Measurements from ENCODE around the gene MYT1. TPM values are rescaled to one million over a fixed set of nuclear protein-coding genes. Genes with fewer than 3 reads are reported as not detected.

MYT1 gene
- total and polyA plus RNA-seq, 2 of the 8 experiments (the other 6 are each of a cell fraction or from before 2014, with no cell fraction given) = 0.63 to 2.0 TPM

DNA sequence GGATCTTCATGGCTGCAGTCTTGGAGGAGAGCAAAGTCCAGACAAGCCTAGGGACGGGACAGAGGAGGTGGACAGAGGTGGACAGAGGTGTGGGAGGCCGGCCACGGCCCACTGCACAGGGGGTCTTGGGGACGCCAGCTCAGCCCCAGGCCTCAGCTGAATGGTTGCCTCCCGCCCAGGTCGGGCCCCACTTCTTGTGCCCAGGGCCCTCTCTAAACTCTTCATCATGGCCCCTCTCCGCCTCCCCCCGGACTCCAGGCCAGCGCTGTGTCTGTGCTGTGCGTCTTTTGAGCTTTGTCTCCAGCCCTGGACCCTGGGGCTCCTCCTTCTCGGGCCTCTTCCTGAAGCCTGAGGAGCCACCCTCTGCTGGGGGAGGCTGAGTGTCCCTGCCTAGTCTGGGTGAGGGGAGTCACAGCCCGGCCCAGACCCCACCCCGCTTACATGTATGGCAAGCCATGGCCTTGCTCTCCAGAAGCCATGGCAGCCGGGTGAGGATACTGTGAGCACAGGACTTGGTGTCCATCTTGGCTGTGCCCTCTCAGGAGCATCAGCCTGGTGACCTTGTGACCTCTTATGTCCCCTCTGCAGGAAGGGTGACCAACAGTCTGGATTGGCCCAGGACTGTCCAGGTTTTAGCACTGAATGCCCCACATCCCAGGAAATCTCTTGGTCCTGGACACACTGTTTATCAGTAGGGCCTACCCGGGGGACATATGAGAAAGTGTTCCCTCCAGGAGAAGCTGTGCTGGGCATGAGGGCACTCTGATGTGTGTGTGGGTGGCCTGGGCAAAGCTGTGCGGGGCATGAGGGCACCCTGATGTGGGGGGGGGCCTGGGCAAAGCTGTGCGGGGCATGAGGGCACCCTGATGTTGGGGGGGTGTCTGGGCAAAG, 47.5 kb upstream of the MYT1 start:
- Histone ChIP-seq H3K9me3 (ENCODE audit: insufficient read depth in 2 of 2, low read depth in 1 of 2, low read length in 1 of 2) (no peaks in the 10 kb centered on the region), H2BK20ac (ENCODE audit: low read length) (no peak overlapping the region), H2AFZ (ENCODE audit: low read length) (no peak overlapping the region), H4K20me1 (replicated peaks in 1 of 2; ENCODE audit: control insufficient read depth in 1 of 2, insufficient read depth in 2 of 2, low read length in 2 of 2) (no peaks in the 10 kb centered on the region), H3K56ac (replicated peaks; ENCODE audit: insufficient read length, low read depth, low read length) (no peak overlapping the region), H3K4ac (replicated peaks; ENCODE audit: insufficient read length, low read depth, low read length) (no peak overlapping the region), H3K4me2 (ENCODE audit: insufficient read depth in 1 of 2, low read depth in 2 of 2, low read length in 2 of 2) (no peak overlapping the region), H3K23me2 (ENCODE audit: low read depth, low read length) (no peaks in the 10 kb centered on the region), H3K9ac (replicated peaks in 1 of 4; ENCODE audit: extremely low read depth in 1 of 4, low read depth in 3 of 4, low read length in 3 of 4) (no peak overlapping the region), H2BK5ac (ENCODE audit: low read depth, low read length) (no peak overlapping the region), H3K18ac (ENCODE audit: extremely low read depth, low read length) (no peak overlapping the region), H3K79me1 (ENCODE audit: low read depth, low read length) (no peaks in the 10 kb centered on the region), H3K36me3 (ENCODE audit: control insufficient read depth in 2 of 4, insufficient read depth in 4 of 4, low read length in 3 of 4) (no peaks in the 10 kb centered on the region), H2BK120ac (replicated peaks; ENCODE audit: low read depth, low read length) (no peak overlapping the region), H4K5ac (ENCODE audit: insufficient read length, low read depth, low read length) (no peak overlapping the region), H3K23ac (ENCODE audit: insufficient read length) (no peak overlapping the region), H2BK12ac (ENCODE audit: low read depth, low read length) (no peak overlapping the region), H3K4me1 (replicated peaks in 1 of 4; ENCODE audit: control insufficient read depth in 3 of 4, insufficient read depth in 4 of 4, low read length in 3 of 4) (no peaks in the 10 kb centered on the region; a peak in 2 of 7 replicates), H3K27me3 (replicated peaks in 1 of 4; ENCODE audit: control insufficient read depth in 3 of 4, extremely low read depth in 1 of 4, insufficient read depth in 3 of 4, low read length in 3 of 4) (no peaks in the 10 kb centered on the region; a peak in 2 of 7 replicates), H4K8ac (ENCODE audit: extremely low read depth, insufficient read depth, low read length) (no peak overlapping the region), H3K4me3 (ENCODE audit: extremely low read depth in 1 of 4, insufficient read depth in 2 of 4, low read depth in 3 of 4, low read length in 4 of 4) (no peak overlapping the region), H3K27ac (ENCODE audit: low read depth, low read length) (no peak overlapping the region), H2BK15ac (ENCODE audit: low read length) (no peak overlapping the region), H4K91ac (replicated peaks; ENCODE audit: insufficient read length, low read length) (no peak overlapping the region), H3K14ac (ENCODE audit: insufficient read length) (no peak overlapping the region), H3K79me2 (ENCODE audit: control insufficient read depth in 1 of 2, insufficient read depth in 2 of 2, low read length in 2 of 2) (no peaks in the 10 kb centered on the region), H2AK5ac (ENCODE audit: low read depth, low read length) (no peak overlapping the region)
- CTCF ChIA-PET (ENCODE audit: partially characterized antibody) = interaction anchor here (0.7 to 10.1 kb wide), 11 partner anchors 8 to 169 kb away, joined by 3 to 144 read pairs (median 4); partner anchors contain the start of genes LKAAEAR1, OPRL1, PRPF6 and RGS19
- FAIRE-seq (no peak), DNase-seq (ENCODE audit: low read depth in 1 of 2, low spot score in 2 of 2) (peak in 1 of 2 experiments; percentile 41)
- POLR2A ChIA-PET (ENCODE audit: partially characterized antibody) = no interaction called here
- 84% methylated on average over 11 of the region's 17 CpGs; no CpG with 5 or more reads in 1 of the 2 experiments for WGBS, 2 experiments (ENCODE audit: extremely low coverage in 1 of 2, insufficient coverage in 1 of 2, insufficient read length in 1 of 2, insufficient replicate concordance in 2 of 2, low coverage in 1 of 2, low lambda C conversion rate in 2 of 2, missing lambda C conversion rate in 1 of 2)
- TF ChIP-seq GABPA (IDR thresholded peaks at IDR 0.05; ENCODE audit: borderline replicate concordance, insufficient read depth, low read length) = no peak
- no peak for TF ChIP-seq SP4 (IDR thresholded peaks at IDR 0.05; ENCODE audit: low read length)
- TF ChIP-seq POLR2A (IDR thresholded peaks at IDR 0.05; ENCODE audit: control extremely low read depth in 1 of 2, low read depth in 2 of 2, low read length in 2 of 2) = no peak
- TF ChIP-seq SIX5 (IDR thresholded peaks at IDR 0.05; ENCODE audit: low read depth, low read length) = no peak
- TF ChIP-seq RNF2 (IDR thresholded peaks at IDR 0.05; ENCODE audit: borderline replicate concordance, low read depth, low read length, missing control alignments, poor library complexity, severe bottlenecking) = no peak
- no peak for TF ChIP-seq TAF1 (IDR thresholded peaks at IDR 0.05; ENCODE audit: low read depth, low read length)
- TF ChIP-seq NANOG (IDR thresholded peaks at IDR 0.05; ENCODE audit: insufficient read depth, low read depth, low read length, poor library complexity, severe bottlenecking) = no peak
- TF ChIP-seq SUZ12 (IDR thresholded peaks at IDR 0.05; ENCODE audit: low read length) = no peak
- TF ChIP-seq RFX5 (IDR thresholded peaks at IDR 0.05; ENCODE audit: borderline replicate concordance, low read depth, low read length) = no peak
- TF ChIP-seq JUN (IDR thresholded peaks at IDR 0.05; ENCODE audit: low read depth, low read length) = no peak
- no peak for TF ChIP-seq KDM1A (IDR thresholded peaks at IDR 0.05; ENCODE audit: borderline replicate concordance, low read length)
- TF ChIP-seq KDM4A (IDR thresholded peaks at IDR 0.05; ENCODE audit: low read depth, low read length, severe bottlenecking) = no peak
- no peak for TF ChIP-seq YY1 (IDR thresholded peaks at IDR 0.05; ENCODE audit: low read depth, low read length)

All from H1 (cell line).